ENCODE data around the gene CST3.

Gene CST3

GRCh38 chr20:23602699-23603098 lies 35.1 kb downstream of the CST3 start:
- DNase-seq (ENCODE audit: low read depth, low spot score): no peak

GRCh38 chr20:23602241-23602640 lies 35.5 kb downstream of the CST3 start:
- no peak for DNase-seq (ENCODE audit: low read depth, low spot score)

GRCh38 chr20:23601715-23602114 lies 36.0 kb downstream of the CST3 start:
- DNase-seq (ENCODE audit: low read depth, low spot score): no peak

DNA sequence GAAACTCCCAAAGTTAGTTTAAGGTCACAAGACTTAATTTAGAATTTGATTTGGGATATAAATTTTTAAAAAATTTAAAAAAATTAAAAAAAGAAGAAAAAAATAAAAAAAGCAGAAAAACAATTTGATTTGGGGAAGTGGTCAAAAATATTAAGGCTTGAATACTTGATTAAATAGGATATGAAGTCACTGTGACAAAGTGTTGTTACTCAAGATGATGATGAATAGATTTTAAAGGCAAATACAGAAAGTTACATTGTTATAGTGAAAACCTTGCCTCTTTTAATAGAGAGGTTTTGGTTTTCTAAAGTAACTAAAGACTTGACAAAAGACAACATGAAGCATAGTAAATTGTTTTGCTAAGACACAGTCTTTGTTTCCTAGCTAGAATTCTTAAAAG lies 39.3 kb downstream of the CST3 start:
- no peak for DNase-seq (ENCODE audit: low read depth, low spot score)

- DNase-seq (ENCODE audit: low read depth, low spot score): no peak
Measured at GRCh38 chr20:23596579-23597250, 41.0 kb downstream of the CST3 start.

GRCh38 chr20:23595941-23596340 lies 41.8 kb downstream of the CST3 start:
- no peak for DNase-seq (ENCODE audit: low read depth, low spot score)

- no peak for DNase-seq (ENCODE audit: low read depth, low spot score)
Measured at GRCh38 chr20:23588434-23589403, 49.0 kb downstream of the CST3 start.

- DNase-seq (ENCODE audit: low read depth, low spot score): no peak
Measured at GRCh38 chr20:23587631-23588030, 50.1 kb downstream of the CST3 start.

GRCh38 chr20:23586735-23587525 lies 50.8 kb downstream of the CST3 start:
- no peak for DNase-seq (ENCODE audit: low read depth, low spot score)

DNA sequence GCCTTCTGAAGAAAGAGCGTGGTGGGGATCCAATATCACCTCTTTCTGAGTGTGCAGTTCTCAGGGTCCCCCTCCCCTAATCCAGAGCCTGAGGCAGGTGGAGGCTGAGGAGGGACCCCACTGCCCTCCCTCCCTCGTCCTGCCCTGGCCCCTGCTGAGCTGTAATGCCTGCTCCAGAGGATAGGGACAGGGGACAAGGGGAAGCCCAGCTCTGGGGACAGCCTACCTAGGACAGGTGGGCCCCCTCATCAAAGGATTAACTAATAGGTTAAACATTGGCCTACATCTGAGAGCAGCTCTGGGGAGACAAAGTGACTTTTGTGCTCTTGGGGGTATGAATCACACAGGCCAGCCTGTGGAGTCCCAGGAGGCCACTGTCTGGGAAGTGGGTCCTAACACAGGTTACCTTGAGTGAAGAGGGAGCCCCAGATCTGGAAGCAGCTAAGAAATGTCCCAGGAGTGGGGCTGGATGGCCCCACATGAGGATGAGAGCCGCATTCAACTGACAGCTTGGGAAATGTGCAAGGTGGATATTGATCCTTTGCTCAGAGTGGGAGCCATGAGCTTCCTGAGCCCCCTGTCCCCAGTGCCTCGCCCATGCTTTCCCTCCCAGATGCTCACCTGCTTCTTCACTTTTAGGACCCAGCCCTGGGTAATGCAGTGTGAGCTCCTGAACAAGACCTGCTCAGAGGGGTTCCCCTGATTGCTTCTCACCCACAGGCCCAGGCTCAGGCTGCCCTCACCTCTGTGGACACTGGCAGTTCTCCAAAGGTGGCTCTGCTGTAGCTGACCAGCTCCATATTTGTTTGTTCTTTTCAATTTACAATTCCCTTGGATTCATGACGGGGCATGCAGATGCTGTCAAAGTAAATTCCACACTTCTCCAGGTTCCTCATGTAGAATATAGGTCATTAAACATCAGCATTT lies 51.7 kb downstream of the CST3 start:
- DNase-seq (ENCODE audit: low read depth, low spot score): no peak

- no peak for DNase-seq (ENCODE audit: low read depth, low spot score)
Measured at GRCh38 chr20:23585449-23585807, 52.3 kb downstream of the CST3 start.

DNA sequence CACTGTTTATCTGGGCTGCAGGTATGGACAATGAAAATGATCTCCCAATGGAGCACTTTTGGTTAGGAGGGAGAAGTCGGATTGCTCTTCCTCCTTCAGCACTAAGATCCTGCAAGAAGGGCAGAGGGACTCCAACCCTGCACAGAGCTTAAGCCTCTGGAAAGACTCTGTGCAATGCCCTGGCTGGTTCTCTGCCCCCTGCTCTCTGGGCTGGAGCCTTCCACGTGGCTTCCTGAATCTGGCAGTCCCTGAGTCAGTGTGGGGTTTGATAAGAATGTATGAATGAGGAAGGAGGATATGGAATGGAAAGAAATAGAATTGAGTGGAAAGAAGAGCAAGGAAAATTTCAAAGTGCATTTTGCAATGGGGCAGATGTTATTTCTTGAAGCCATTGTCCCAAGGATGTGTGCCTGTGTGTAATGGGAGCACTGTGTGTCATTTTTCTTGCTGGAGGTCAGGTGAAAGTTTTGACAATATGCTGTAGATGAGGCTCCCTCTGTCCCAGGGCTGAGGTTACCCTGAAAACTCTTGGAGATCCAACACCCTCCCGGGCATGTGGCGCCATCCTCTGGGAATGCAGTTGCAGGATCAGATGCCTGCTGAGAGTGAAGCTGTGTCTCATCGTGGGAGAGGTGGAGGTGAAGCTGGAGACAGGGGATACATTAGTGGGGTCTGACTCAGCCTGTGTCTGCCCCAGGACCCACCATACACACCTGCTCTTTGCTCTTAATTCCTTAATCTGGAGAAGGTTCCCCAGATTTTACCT lies 53.1 kb downstream of the CST3 start:
- DNase-seq (ENCODE audit: low read depth, low spot score): no peak

Measured in brain pericyte (primary cell).